Measurements from ENCODE around the gene RXFP1.

DNA sequence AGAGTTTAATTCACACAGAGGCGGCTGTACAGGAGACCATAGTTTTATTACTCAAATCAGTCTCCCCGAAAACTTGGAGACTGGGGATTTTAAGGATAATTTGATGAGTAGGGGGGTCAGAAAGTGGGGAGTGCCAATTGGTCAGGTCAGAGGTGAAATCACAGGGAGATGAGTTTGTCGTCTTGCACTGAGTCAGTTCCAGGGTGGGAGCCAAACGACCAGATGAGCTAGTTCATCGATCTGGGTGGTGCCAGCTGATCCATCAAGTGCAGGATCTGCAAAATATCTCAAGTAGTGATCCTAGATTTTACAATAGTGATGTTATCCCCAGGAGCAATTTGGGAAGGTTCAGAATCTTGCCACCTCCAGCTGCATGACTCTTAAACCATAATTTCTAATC, 154.4 kb downstream of the RXFP1 start:
- TF ChIP-seq POLR2A (IDR thresholded peaks at IDR 0.05; ENCODE audit: low read depth, low read length) (no peak), POLR2AphosphoS5 (IDR thresholded peaks at IDR 0.05; ENCODE audit: low read depth, low read length) (no peak), TAF1 (IDR thresholded peaks at IDR 0.05; ENCODE audit: borderline replicate concordance, low read depth, low read length) (no peak)

Measured in GM12892 (cell line).